HepG2 (cell line): ENCODE results near the gene RAB24. TPM values are rescaled to one million over a fixed set of nuclear protein-coding genes. Genes with fewer than 3 reads are reported as not detected.

Experiments
- AKAP8 ChIP-seq: sonication (generic); formaldehyde crosslinking; IDR thresholded peaks from 2 replicates; pipeline ENCODE4 v1.5.1; 2020; ENCODE audit warnings: mild to moderate bottlenecking, missing genetic modification reagents
- CC2D1A ChIP-seq: sonication (generic); formaldehyde crosslinking; IDR thresholded peaks from 2 replicates; pipeline ENCODE4 v1.8.1; 2023; ENCODE audit warnings: mild to moderate bottlenecking, missing genetic modification reagents
- HNF4G ChIP-seq, 2 experiments: sonication (generic) in 1 of 2; formaldehyde crosslinking in 1 of 2; IDR thresholded peaks; 2 replicates each; pipeline versions ENCODE4 v1.4.0 to v1.6.1; 2011 to 2020; ENCODE audit warnings: borderline replicate concordance in 2 of 2, low read depth in 2 of 2, mild to moderate bottlenecking in 2 of 2, low read length in 1 of 2, missing genetic modification reagents in 1 of 2, moderate library complexity in 1 of 2
- HOXA5 ChIP-seq: sonication (generic); formaldehyde crosslinking; IDR thresholded peaks from 2 replicates; pipeline ENCODE4 v1.4.0; 2020; ENCODE audit warnings: missing genetic modification reagents
- ZNF205 ChIP-seq: IDR thresholded peaks from 2 replicates; pipeline ENCODE4 v1.6.1; 2018; ENCODE audit warnings: missing biosample characterization, missing genetic modification reagents
- polyA plus RNA-seq, 8 experiments: library from polyadenylated mRNA; depleted of rRNA in 3 of 8; stranded (reverse) in 7 of 8; unstranded in 1 of 8; fragments of >200 nt; fragmentation: Illumina TruSeq in 4 of 8; extraction: Trizol in 4 of 8; gene quantifications; 2 replicates each; pipeline versions ENCODE4 v1.2.1 to v1.2.3, GENCODE V29; 2011 to 2016; ENCODE audit warnings: low read depth in 4 of 8, missing spikeins in 1 of 8, mixed read lengths in 1 of 8; ENCODE audit not compliant: insufficient read depth in 1 of 8
- total RNA-seq, 5 experiments: library from RNA; depleted of rRNA; stranded (reverse); fragments of >200 nt; fragmentation: Illumina TruSeq; extraction: Trizol; gene quantifications; 2 replicates each; pipeline ENCODE4 v1.2.3, GENCODE V29; 2016; ENCODE audit warnings: low read depth in 1 of 5
- TF ChIP-seq, protein P1 (sequence below): sonication (generic); formaldehyde crosslinking; IDR thresholded peaks from 2 replicates; pipeline ENCODE4 v1.4.0; 2020; ENCODE audit warnings: mild to moderate bottlenecking, missing genetic modification reagents, borderline replicate concordance
- TF ChIP-seq, protein P2 (sequence below): IDR thresholded peaks from 2 replicates; pipeline ENCODE4 v1.6.1; 2016; ENCODE audit warnings: missing compliant biosample characterization, missing genetic modification reagents, borderline replicate concordance
- TF ChIP-seq, protein P3 (sequence below): sonication (generic); formaldehyde crosslinking; IDR thresholded peaks from 2 replicates; pipeline ENCODE4 v1.5.0; 2020; ENCODE audit warnings: mild to moderate bottlenecking, missing genetic modification reagents
- TF ChIP-seq, protein P4 (sequence below): sonication (generic); formaldehyde crosslinking; IDR thresholded peaks from 2 replicates; pipeline ENCODE4 v1.9.0; 2021; ENCODE audit warnings: mild to moderate bottlenecking, missing genetic modification reagents

The RAB24 gene
- total and polyA plus RNA-seq, 2 of the 13 experiments (the other 11 are each of a cell fraction or from before 2014, with no cell fraction given) = 22.9 to 63.7 TPM

DNA sequence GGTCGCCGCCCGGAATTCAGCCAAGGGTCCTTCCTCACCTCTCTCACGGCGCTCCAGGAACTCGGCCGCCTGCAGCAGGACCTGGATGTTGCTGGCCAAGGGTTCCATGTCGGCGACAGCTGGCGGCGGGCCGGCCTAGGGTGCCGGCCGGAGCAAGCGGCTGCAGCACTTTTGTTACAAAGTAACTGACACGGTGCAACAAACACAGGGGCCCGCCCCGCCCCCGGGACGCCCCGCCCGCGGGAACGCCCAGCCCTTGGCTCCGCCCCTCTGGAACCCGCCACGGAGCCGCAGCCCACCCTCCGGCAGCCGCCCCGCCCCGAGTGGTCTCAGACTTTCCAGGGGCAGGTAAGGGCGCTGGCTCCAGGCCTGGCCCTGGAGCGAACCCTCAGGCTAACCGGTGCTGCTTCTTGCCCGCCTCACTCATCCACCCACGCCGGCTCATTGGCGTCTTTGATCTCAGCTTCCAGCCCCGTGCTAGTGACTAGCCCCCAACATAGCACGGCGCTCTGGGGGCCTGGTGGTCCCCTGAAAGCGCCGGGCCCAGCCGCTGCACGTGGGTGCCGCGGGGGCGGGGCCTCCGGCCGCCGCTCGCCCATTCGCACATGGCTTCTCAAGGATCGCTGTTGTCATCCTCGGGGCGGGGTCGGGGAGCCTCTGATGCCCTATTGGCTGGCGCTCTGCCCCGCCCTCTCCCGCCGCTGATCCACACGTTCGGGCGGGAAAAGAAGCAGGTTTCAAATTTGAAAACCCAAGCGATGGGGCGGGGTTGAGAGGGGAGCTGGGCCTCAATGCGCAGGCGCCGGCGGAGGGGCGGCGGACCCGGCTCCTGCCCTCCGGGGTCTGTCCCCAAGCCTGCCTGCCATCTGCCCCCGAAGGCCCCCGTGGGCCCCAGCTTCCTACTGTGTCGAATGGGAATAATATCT, 8.5 kb upstream of the RAB24 start, which contains the start of gene MXD3 (continued):
- TF ChIP-seq, protein P1, sequence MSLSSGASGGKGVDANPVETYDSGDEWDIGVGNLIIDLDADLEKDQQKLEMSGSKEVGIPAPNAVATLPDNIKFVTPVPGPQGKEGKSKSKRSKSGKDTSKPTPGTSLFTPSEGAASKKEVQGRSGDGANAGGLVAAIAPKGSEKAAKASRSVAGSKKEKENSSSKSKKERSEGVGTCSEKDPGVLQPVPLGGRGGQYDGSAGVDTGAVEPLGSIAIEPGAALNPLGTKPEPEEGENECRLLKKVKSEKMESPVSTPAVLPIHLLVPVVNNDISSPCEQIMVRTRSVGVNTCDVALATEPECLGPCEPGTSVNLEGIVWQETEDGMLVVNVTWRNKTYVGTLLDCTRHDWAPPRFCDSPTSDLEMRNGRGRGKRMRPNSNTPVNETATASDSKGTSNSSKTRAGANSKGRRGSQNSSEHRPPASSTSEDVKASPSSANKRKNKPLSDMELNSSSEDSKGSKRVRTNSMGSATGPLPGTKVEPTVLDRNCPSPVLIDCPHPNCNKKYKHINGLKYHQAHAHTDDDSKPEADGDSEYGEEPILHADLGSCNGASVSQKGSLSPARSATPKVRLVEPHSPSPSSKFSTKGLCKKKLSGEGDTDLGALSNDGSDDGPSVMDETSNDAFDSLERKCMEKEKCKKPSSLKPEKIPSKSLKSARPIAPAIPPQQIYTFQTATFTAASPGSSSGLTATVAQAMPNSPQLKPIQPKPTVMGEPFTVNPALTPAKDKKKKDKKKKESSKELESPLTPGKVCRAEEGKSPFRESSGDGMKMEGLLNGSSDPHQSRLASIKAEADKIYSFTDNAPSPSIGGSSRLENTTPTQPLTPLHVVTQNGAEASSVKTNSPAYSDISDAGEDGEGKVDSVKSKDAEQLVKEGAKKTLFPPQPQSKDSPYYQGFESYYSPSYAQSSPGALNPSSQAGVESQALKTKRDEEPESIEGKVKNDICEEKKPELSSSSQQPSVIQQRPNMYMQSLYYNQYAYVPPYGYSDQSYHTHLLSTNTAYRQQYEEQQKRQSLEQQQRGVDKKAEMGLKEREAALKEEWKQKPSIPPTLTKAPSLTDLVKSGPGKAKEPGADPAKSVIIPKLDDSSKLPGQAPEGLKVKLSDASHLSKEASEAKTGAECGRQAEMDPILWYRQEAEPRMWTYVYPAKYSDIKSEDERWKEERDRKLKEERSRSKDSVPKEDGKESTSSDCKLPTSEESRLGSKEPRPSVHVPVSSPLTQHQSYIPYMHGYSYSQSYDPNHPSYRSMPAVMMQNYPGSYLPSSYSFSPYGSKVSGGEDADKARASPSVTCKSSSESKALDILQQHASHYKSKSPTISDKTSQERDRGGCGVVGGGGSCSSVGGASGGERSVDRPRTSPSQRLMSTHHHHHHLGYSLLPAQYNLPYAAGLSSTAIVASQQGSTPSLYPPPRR (CRISPR knock-in tag) = 0 out of 2 replicates have a peak, but pooled peaks have one; percentile 14
- TF ChIP-seq ZNF205 (CRISPR knock-in tag) (no peak), HNF4G (IDR thresholded peaks at IDR 0.05; ENCODE audit: borderline replicate concordance, low read depth, low read length) (no peak), HNF4G (CRISPR knock-in tag; IDR thresholded peaks at IDR 0.05; ENCODE audit: borderline replicate concordance, low read depth) (no peak), HOXA5 (CRISPR knock-in tag) (no peak; the same call in 1 of the 2 replicates), CC2D1A (CRISPR knock-in tag) (0 out of 2 replicates have a peak, but pooled peaks have one; percentile 5), AKAP8 (CRISPR knock-in tag) (peak; percentile 82)
- TF ChIP-seq, protein P2, sequence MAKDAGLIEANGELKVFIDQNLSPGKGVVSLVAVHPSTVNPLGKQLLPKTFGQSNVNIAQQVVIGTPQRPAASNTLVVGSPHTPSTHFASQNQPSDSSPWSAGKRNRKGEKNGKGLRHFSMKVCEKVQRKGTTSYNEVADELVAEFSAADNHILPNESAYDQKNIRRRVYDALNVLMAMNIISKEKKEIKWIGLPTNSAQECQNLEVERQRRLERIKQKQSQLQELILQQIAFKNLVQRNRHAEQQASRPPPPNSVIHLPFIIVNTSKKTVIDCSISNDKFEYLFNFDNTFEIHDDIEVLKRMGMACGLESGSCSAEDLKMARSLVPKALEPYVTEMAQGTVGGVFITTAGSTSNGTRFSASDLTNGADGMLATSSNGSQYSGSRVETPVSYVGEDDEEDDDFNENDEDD (CRISPR knock-in tag) = peak; percentile 99
- TF ChIP-seq, protein P3, sequence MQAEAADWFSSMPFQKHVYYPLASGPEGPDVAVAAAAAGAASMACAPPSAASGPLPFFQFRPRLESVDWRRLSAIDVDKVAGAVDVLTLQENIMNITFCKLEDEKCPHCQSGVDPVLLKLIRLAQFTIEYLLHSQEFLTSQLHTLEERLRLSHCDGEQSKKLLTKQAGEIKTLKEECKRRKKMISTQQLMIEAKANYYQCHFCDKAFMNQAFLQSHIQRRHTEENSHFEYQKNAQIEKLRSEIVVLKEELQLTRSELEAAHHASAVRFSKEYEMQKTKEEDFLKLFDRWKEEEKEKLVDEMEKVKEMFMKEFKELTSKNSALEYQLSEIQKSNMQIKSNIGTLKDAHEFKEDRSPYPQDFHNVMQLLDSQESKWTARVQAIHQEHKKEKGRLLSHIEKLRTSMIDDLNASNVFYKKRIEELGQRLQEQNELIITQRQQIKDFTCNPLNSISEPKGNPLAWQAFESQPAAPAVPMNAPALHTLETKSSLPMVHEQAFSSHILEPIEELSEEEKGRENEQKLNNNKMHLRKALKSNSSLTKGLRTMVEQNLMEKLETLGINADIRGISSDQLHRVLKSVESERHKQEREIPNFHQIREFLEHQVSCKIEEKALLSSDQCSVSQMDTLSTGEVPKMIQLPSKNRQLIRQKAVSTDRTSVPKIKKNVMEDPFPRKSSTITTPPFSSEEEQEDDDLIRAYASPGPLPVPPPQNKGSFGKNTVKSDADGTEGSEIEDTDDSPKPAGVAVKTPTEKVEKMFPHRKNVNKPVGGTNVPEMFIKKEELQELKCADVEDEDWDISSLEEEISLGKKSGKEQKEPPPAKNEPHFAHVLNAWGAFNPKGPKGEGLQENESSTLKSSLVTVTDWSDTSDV = no peak
- TF ChIP-seq, protein P4, sequence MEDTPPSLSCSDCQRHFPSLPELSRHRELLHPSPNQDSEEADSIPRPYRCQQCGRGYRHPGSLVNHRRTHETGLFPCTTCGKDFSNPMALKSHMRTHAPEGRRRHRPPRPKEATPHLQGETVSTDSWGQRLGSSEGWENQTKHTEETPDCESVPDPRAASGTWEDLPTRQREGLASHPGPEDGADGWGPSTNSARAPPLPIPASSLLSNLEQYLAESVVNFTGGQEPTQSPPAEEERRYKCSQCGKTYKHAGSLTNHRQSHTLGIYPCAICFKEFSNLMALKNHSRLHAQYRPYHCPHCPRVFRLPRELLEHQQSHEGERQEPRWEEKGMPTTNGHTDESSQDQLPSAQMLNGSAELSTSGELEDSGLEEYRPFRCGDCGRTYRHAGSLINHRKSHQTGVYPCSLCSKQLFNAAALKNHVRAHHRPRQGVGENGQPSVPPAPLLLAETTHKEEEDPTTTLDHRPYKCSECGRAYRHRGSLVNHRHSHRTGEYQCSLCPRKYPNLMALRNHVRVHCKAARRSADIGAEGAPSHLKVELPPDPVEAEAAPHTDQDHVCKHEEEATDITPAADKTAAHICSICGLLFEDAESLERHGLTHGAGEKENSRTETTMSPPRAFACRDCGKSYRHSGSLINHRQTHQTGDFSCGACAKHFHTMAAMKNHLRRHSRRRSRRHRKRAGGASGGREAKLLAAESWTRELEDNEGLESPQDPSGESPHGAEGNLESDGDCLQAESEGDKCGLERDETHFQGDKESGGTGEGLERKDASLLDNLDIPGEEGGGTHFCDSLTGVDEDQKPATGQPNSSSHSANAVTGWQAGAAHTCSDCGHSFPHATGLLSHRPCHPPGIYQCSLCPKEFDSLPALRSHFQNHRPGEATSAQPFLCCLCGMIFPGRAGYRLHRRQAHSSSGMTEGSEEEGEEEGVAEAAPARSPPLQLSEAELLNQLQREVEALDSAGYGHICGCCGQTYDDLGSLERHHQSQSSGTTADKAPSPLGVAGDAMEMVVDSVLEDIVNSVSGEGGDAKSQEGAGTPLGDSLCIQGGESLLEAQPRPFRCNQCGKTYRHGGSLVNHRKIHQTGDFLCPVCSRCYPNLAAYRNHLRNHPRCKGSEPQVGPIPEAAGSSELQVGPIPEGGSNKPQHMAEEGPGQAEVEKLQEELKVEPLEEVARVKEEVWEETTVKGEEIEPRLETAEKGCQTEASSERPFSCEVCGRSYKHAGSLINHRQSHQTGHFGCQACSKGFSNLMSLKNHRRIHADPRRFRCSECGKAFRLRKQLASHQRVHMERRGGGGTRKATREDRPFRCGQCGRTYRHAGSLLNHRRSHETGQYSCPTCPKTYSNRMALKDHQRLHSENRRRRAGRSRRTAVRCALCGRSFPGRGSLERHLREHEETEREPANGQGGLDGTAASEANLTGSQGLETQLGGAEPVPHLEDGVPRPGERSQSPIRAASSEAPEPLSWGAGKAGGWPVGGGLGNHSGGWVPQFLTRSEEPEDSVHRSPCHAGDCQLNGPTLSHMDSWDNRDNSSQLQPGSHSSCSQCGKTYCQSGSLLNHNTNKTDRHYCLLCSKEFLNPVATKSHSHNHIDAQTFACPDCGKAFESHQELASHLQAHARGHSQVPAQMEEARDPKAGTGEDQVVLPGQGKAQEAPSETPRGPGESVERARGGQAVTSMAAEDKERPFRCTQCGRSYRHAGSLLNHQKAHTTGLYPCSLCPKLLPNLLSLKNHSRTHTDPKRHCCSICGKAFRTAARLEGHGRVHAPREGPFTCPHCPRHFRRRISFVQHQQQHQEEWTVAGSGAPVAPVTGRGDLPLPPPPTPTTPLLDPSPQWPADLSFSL (CRISPR knock-in tag) = no peak
